ENCODE results near the gene TMEM165.

GRCh38 chr4:55439023-55439422, 43.3 kb downstream of the TMEM165 start:
- TF ChIP-seq SETDB1 (IDR thresholded peaks at IDR 0.05; ENCODE audit: low read length) = no peak
- no peak for TF ChIP-seq ZNF121 (CRISPR knock-in tag; conservative IDR thresholded peaks at IDR 0.05)
- TF ChIP-seq ZBTB33 (CRISPR knock-in tag; IDR thresholded peaks at IDR 0.05) = no peak
